ENCODE results near the gene TRIM68.

Gene TRIM68

GRCh38 chr11:4606231-4607015 is 1.6 kb downstream of the TRIM68 start:
- DNase-seq (ENCODE audit: low read depth in 2 of 2) = no peak

- DNase-seq (ENCODE audit: low read depth in 2 of 2) = no peak
Observed at GRCh38 chr11:4605057-4605456, 3.0 kb downstream of the TRIM68 start.

- DNase-seq (ENCODE audit: low read depth in 2 of 2) = no peak
Observed at GRCh38 chr11:4593739-4594138, 14.3 kb downstream of the TRIM68 start, which contains the start of gene OR52I1. OR52I1 (plus strand) TSS chr11:4594039; CDS start chr11:4594039, 0 bp downstream.

- no peak for DNase-seq (ENCODE audit: low read depth in 2 of 2)
Observed at GRCh38 chr11:4589017-4589416, 19.0 kb downstream of the TRIM68 start.

- no peak for DNase-seq (ENCODE audit: low read depth in 2 of 2)
Observed at GRCh38 chr11:4581443-4581842, 26.6 kb downstream of the TRIM68 start, which contains the start of gene OR52I2. OR52I2 (plus strand) TSS chr11:4581743.

- DNase-seq (ENCODE audit: low read depth in 2 of 2) = no peak
Observed at GRCh38 chr11:4580124-4580523, 27.9 kb downstream of the TRIM68 start.

- no peak for DNase-seq (ENCODE audit: low read depth in 2 of 2)
Observed at GRCh38 chr11:4578624-4579023, 29.4 kb downstream of the TRIM68 start.

GRCh38 chr11:4577761-4578160 is 30.3 kb downstream of the TRIM68 start:
- no peak for DNase-seq (ENCODE audit: low read depth in 2 of 2)

- DNase-seq (ENCODE audit: low read depth in 2 of 2) = no peak
Observed at GRCh38 chr11:4576880-4577279, 31.2 kb downstream of the TRIM68 start.

- no peak for DNase-seq (ENCODE audit: low read depth in 2 of 2)
Observed at GRCh38 chr11:4569075-4569474, 39.0 kb downstream of the TRIM68 start.

- no peak for DNase-seq (ENCODE audit: low read depth in 2 of 2)
Observed at GRCh38 chr11:4565371-4565770, 42.7 kb downstream of the TRIM68 start.

- no peak for DNase-seq (ENCODE audit: low read depth in 2 of 2)
Observed at GRCh38 chr11:4560467-4560866, 47.6 kb downstream of the TRIM68 start.

- DNase-seq (ENCODE audit: low read depth in 2 of 2) = no peak
Observed at GRCh38 chr11:4559527-4560440, 48.2 kb downstream of the TRIM68 start.

GRCh38 chr11:4551346-4551979 is 56.6 kb downstream of the TRIM68 start:
- DNase-seq (ENCODE audit: low read depth in 2 of 2) = no peak
